ENCODE measurements around the gene SPTBN5.

GRCh38 chr15:41828807-41829141, 65.1 kb downstream of the SPTBN5 start:
- no peak for TF ChIP-seq CTCF (IDR thresholded peaks at IDR 0.05)
- no peak for TF ChIP-seq POLR2AphosphoS5 (IDR thresholded peaks at IDR 0.05; ENCODE audit: low read depth, low read length)
- no peak for TF ChIP-seq SIN3A (IDR thresholded peaks at IDR 0.05; ENCODE audit: borderline replicate concordance, insufficient read depth, low read depth, low read length)
- TF ChIP-seq TCF7L2 (IDR thresholded peaks at IDR 0.05; ENCODE audit: low read depth, low read length) = no peak
